ENCODE data around the gene IYD.

Gene IYD

DNA sequence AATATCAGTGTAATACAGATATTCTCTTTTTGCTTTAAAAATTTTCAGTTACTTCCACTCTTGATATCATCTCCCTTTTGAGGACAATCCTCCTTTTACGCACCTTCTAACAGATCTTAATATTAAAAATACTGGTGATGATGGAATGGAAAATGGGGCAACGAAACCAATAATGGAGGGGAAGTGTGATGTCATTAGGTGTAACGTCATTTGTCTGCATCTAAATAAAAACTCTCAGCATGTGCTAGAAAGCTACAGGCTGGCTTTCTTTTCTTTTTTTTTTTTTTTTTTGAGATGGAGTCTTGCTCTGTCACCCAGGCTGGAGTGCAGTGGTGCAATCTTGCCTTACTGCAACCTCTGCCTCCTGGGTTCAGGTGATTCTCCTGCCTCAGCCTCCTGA is 66.5 kb downstream of the IYD start:
- TF ChIP-seq, protein P1, sequence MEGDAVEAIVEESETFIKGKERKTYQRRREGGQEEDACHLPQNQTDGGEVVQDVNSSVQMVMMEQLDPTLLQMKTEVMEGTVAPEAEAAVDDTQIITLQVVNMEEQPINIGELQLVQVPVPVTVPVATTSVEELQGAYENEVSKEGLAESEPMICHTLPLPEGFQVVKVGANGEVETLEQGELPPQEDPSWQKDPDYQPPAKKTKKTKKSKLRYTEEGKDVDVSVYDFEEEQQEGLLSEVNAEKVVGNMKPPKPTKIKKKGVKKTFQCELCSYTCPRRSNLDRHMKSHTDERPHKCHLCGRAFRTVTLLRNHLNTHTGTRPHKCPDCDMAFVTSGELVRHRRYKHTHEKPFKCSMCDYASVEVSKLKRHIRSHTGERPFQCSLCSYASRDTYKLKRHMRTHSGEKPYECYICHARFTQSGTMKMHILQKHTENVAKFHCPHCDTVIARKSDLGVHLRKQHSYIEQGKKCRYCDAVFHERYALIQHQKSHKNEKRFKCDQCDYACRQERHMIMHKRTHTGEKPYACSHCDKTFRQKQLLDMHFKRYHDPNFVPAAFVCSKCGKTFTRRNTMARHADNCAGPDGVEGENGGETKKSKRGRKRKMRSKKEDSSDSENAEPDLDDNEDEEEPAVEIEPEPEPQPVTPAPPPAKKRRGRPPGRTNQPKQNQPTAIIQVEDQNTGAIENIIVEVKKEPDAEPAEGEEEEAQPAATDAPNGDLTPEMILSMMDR (IDR thresholded peaks at IDR 0.05), result no peak
- no peaks in the 10 kb centered on the region for H3K36me3 ChIP-seq (ENCODE audit: control insufficient read depth, insufficient read depth, low read length)
- no peaks in the 10 kb centered on the region for H3K27me3 ChIP-seq (ENCODE audit: control insufficient read depth, insufficient read depth, low read length)
- no peak overlapping the region for H3K9ac ChIP-seq
- no peaks in the 10 kb centered on the region for H3K4me1 ChIP-seq
- no peak overlapping the region for H3K4me2 ChIP-seq (ENCODE audit: low read length)
- no peak overlapping the region for H2AFZ ChIP-seq
- H3K4me3 ChIP-seq (ENCODE audit: low read depth, low read length), result no peak overlapping the region
- H3K27ac ChIP-seq, result no peak overlapping the region
- H3K79me2 ChIP-seq, result no peaks in the 10 kb centered on the region
- H3K9me3 ChIP-seq (ENCODE audit: control insufficient read depth, low read length), result no peaks in the 10 kb centered on the region

DNA sequence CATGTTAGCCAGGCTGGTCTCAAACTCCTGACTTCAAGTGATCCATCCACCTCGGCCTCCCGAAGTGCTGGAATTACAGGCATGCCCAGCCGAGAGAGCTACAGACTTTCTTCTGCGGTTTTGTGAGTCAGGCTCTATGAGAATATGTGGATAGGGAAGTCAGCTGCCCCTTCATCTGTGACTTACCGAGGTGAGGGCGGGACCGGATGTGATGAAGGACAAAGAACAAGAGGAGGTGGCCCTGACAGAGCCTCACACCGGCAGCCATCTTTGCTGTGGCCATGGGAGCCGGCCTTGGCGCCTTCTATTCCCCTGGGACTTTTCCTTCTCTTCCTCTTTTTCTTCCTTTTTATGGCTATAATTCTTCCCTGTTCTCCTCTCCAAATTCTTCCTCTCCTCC is 67.0 kb downstream of the IYD start:
- H3K4me2 ChIP-seq (ENCODE audit: low read length), result no peak overlapping the region
- H3K9me3 ChIP-seq (ENCODE audit: control insufficient read depth, low read length), result no peaks in the 10 kb centered on the region
- H3K27ac ChIP-seq, result no peak overlapping the region
- no peaks in the 10 kb centered on the region for H3K79me2 ChIP-seq
- no peak overlapping the region for H3K9ac ChIP-seq
- no peaks in the 10 kb centered on the region for H3K27me3 ChIP-seq (ENCODE audit: control insufficient read depth, insufficient read depth, low read length)
- H3K4me3 ChIP-seq (ENCODE audit: low read depth, low read length), result no peak overlapping the region
- no peaks in the 10 kb centered on the region for H3K4me1 ChIP-seq
- no peak overlapping the region for H2AFZ ChIP-seq
- no peaks in the 10 kb centered on the region for H3K36me3 ChIP-seq (ENCODE audit: control insufficient read depth, insufficient read depth, low read length)
- TF ChIP-seq, protein P1 (IDR thresholded peaks at IDR 0.05), result no peak

DNA sequence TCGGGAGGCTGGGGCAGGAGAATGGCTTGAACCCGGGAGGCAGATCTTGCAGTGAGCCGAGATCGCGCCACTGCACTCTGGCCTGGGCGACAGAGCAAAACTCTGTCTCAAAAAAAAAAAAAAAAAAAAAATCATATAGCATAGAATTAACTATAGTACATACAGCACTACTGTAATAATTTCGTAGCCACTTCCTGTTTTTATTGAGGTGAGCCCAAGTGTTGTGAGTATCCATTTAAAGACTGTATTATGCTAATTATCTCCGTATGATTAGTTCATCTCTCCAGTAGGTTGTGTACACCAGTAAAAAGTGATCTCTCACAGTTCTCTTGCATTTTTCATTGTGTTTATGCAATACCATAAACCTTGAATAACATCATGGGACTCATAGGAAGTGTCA is 70.6 kb downstream of the IYD start:
- TF ChIP-seq, protein P1 (IDR thresholded peaks at IDR 0.05), result no peak
- Histone ChIP-seq H3K9me3 (ENCODE audit: control insufficient read depth, low read length) (no peaks in the 10 kb centered on the region), H3K79me2 (no peaks in the 10 kb centered on the region), H3K4me1 (no peaks in the 10 kb centered on the region), H3K4me2 (ENCODE audit: low read length) (no peak overlapping the region), H3K9ac (no peak overlapping the region), H2AFZ (no peak overlapping the region), H3K27me3 (ENCODE audit: control insufficient read depth, insufficient read depth, low read length) (no peaks in the 10 kb centered on the region), H3K27ac (no peak overlapping the region), H3K4me3 (ENCODE audit: low read depth, low read length) (no peak overlapping the region), H3K36me3 (ENCODE audit: control insufficient read depth, insufficient read depth, low read length) (no peaks in the 10 kb centered on the region)

DNA sequence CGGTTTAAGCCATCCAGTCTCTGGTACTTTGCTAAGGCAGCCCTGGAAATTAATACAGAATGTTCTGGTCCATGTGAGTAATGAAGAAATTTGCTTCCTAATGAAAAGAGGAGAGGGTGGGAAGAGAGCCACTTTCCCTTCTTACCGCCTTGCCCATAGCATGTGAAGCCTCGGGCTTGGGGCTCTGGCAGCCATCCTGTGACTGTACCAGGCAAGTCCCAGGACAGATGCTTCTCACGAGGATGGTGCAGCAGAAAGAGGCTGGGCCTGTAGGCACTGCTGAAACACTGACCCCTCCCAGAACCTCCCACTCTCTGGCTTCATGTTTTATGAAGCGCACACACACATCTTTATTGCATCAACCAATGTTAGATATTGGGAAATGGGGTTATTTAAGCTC is 74.8 kb downstream of the IYD start:
- H3K27ac ChIP-seq, result no peak overlapping the region
- H3K36me3 ChIP-seq (ENCODE audit: control insufficient read depth, insufficient read depth, low read length), result no peaks in the 10 kb centered on the region
- no peaks in the 10 kb centered on the region for H3K79me2 ChIP-seq
- peak overlapping the region; percentile 3 for H2AFZ ChIP-seq
- H3K4me2 ChIP-seq (ENCODE audit: low read length), result no peak overlapping the region
- no peaks in the 10 kb centered on the region for H3K27me3 ChIP-seq (ENCODE audit: control insufficient read depth, insufficient read depth, low read length)
- H3K9me3 ChIP-seq (ENCODE audit: control insufficient read depth, low read length), result no peaks in the 10 kb centered on the region
- no peak overlapping the region for H3K4me3 ChIP-seq (ENCODE audit: low read depth, low read length)
- TF ChIP-seq, protein P1 (IDR thresholded peaks at IDR 0.05), result no peak
- H3K9ac ChIP-seq, result no peak overlapping the region
- no peaks in the 10 kb centered on the region for H3K4me1 ChIP-seq

DNA sequence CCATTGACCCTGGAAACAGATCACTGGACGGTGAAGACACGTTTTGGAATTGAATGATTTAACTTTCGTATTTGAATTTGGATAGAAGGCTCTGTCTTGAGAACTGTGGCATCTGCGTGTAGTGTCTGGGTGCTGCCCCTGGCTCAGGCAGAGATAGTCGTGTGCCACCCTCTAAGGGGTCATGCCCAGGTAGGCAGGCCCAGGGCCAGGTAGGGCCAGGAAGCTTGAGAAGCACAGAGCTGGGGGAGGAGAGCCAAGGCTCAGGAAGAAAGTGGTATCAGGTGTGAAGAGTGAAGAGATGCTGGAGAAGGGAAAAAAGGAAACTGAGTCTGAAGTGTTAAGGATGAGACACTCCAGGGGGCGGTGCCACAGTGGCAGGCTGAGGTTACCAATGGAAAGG is 75.5 kb downstream of the IYD start:
- no peak overlapping the region for H3K27ac ChIP-seq
- H3K4me2 ChIP-seq (ENCODE audit: low read length), result no peak overlapping the region
- H3K27me3 ChIP-seq (ENCODE audit: control insufficient read depth, insufficient read depth, low read length), result no peaks in the 10 kb centered on the region
- TF ChIP-seq, protein P1 (IDR thresholded peaks at IDR 0.05), result no peak
- H3K4me1 ChIP-seq, result no peaks in the 10 kb centered on the region
- no peaks in the 10 kb centered on the region for H3K36me3 ChIP-seq (ENCODE audit: control insufficient read depth, insufficient read depth, low read length)
- H3K79me2 ChIP-seq, result no peaks in the 10 kb centered on the region
- H3K4me3 ChIP-seq (ENCODE audit: low read depth, low read length), result no peak overlapping the region
- H2AFZ ChIP-seq, result peak overlapping the region; percentile 3
- no peak overlapping the region for H3K9ac ChIP-seq
- H3K9me3 ChIP-seq (ENCODE audit: control insufficient read depth, low read length), result no peaks in the 10 kb centered on the region
